Amniotic epithelial cell (primary cell): ENCODE data around the gene DLEC1.
"Not testable (repeated sequence)": the region's sequence is repeated elsewhere in the genome, so short reads cannot be mapped to it uniquely, and the experiment has no call there.

Experiments used
- DNase-seq: peaks from one replicate; pipeline ENCODE4 v3.0.0-alpha.2; 2010; ENCODE audit warnings: low read depth

DLEC1 gene

GRCh38 chr3:38036286-38036685 is 2.7 kb upstream of the DLEC1 start:
- DNase-seq: no peak

- DNase-seq: no peak
Measured at GRCh38 chr3:38036906-38037305, 2.1 kb upstream of the DLEC1 start.

GRCh38 chr3:38038447-38038911 is 529 bp upstream of the DLEC1 start:
- no peak for DNase-seq

- DNase-seq: peak; percentile 33
Measured at GRCh38 chr3:38039899-38040261, 872 bp downstream of the DLEC1 start.

- DNase-seq: no peak
Measured at GRCh38 chr3:38040401-38040800, 1.4 kb downstream of the DLEC1 start.

- DNase-seq: no peak
Measured at GRCh38 chr3:38043486-38043885, 4.5 kb downstream of the DLEC1 start.

GRCh38 chr3:38046027-38046426 is 7.0 kb downstream of the DLEC1 start:
- DNase-seq: no peak

- no peak for DNase-seq
Measured at GRCh38 chr3:38046821-38047220, 7.8 kb downstream of the DLEC1 start.

- no peak for DNase-seq
Measured at GRCh38 chr3:38047896-38048295, 8.9 kb downstream of the DLEC1 start.

- DNase-seq: peak; percentile 31
Measured at GRCh38 chr3:38049358-38050126, 10.5 kb downstream of the DLEC1 start.

GRCh38 chr3:38051131-38051530 is 12.1 kb downstream of the DLEC1 start:
- no peak for DNase-seq

GRCh38 chr3:38053286-38053685 is 14.3 kb downstream of the DLEC1 start:
- DNase-seq: not testable (repeated sequence)

- not testable (repeated sequence) for DNase-seq
Measured at GRCh38 chr3:38053813-38054498, 14.9 kb downstream of the DLEC1 start.

- no peak for DNase-seq
Measured at GRCh38 chr3:38054499-38055001, 15.5 kb downstream of the DLEC1 start.

- DNase-seq: no peak
Measured at GRCh38 chr3:38059148-38059547, 20.1 kb downstream of the DLEC1 start.

- no peak for DNase-seq
Measured at GRCh38 chr3:38059591-38059990, 20.6 kb downstream of the DLEC1 start.

- DNase-seq: no peak
Measured at GRCh38 chr3:38062809-38063208, 23.8 kb downstream of the DLEC1 start.

GRCh38 chr3:38064453-38064852 is 25.4 kb downstream of the DLEC1 start:
- DNase-seq: not testable (repeated sequence)

- peak; percentile 70 for DNase-seq
Measured at GRCh38 chr3:38067508-38068233, 28.7 kb downstream of the DLEC1 start.

GRCh38 chr3:38070013-38070412 is 31.0 kb downstream of the DLEC1 start:
- DNase-seq: no peak

GRCh38 chr3:38077073-38077472 is 38.1 kb downstream of the DLEC1 start:
- not testable (repeated sequence) for DNase-seq

- DNase-seq: not testable (repeated sequence)
Measured at GRCh38 chr3:38082296-38082695, 43.3 kb downstream of the DLEC1 start.

GRCh38 chr3:38083254-38083653 is 44.2 kb downstream of the DLEC1 start:
- DNase-seq: not testable (repeated sequence)
